Measurements from ENCODE around the gene TMEM128. TPM values are rescaled to one million over a fixed set of nuclear protein-coding genes. Genes with fewer than 3 reads are reported as not detected.

TMEM128 gene
- total RNA-seq, 1 donor from 2014 or later = 18.9 TPM

- Mint-ChIP-seq H3K27ac (ENCODE audit: unreplicated experiment) (no peak overlapping the region), H3K4me3 (ENCODE audit: unreplicated experiment) (no peak overlapping the region), H3K36me3 (ENCODE audit: low read depth) (no peaks in the 10 kb centered on the region), H3K4me1 (ENCODE audit: low read depth) (no peaks in the 10 kb centered on the region), H3K9me3 (ENCODE audit: low read depth) (no peaks in the 10 kb centered on the region), H3K27me3 (ENCODE audit: low read depth) (peaks cover 66% of the 10 kb centered on the region)
- no peak for DNase-seq (ENCODE audit: low spot score)
- no peak for TF ChIP-seq CTCF (IDR thresholded peaks at IDR 0.05)
Measured at GRCh38 chr4:4206204-4206603, 41.8 kb downstream of the TMEM128 start.

GRCh38 chr4:4204401-4204745 is 43.6 kb downstream of the TMEM128 start:
- no peak for TF ChIP-seq CTCF (IDR thresholded peaks at IDR 0.05)
- Mint-ChIP-seq H3K27me3 (ENCODE audit: low read depth) (peaks cover 55% of the 10 kb centered on the region), H3K4me3 (ENCODE audit: unreplicated experiment) (no peak overlapping the region), H3K9me3 (ENCODE audit: low read depth) (no peaks in the 10 kb centered on the region), H3K36me3 (ENCODE audit: low read depth) (no peaks in the 10 kb centered on the region), H3K4me1 (ENCODE audit: low read depth) (no peaks in the 10 kb centered on the region), H3K27ac (ENCODE audit: unreplicated experiment) (no peak overlapping the region)
- no peak for DNase-seq (ENCODE audit: low spot score)

- Mint-ChIP-seq H3K27me3 (ENCODE audit: low read depth) (peaks cover 54% of the 10 kb centered on the region), H3K27ac (ENCODE audit: unreplicated experiment) (no peak overlapping the region), H3K36me3 (ENCODE audit: low read depth) (no peaks in the 10 kb centered on the region), H3K4me1 (ENCODE audit: low read depth) (no peaks in the 10 kb centered on the region), H3K4me3 (ENCODE audit: unreplicated experiment) (no peak overlapping the region), H3K9me3 (ENCODE audit: low read depth) (no peaks in the 10 kb centered on the region)
- TF ChIP-seq CTCF (IDR thresholded peaks at IDR 0.05) = no peak
- no peak for DNase-seq (ENCODE audit: low spot score)
Measured at GRCh38 chr4:4203688-4204400, 44.2 kb downstream of the TMEM128 start.

GRCh38 chr4:4202510-4202909 is 45.5 kb downstream of the TMEM128 start:
- Mint-ChIP-seq H3K27me3 (ENCODE audit: low read depth) (peaks cover 51% of the 10 kb centered on the region), H3K9me3 (ENCODE audit: low read depth) (no peaks in the 10 kb centered on the region), H3K36me3 (ENCODE audit: low read depth) (no peaks in the 10 kb centered on the region), H3K4me3 (ENCODE audit: unreplicated experiment) (no peak overlapping the region), H3K27ac (ENCODE audit: unreplicated experiment) (no peak overlapping the region), H3K4me1 (ENCODE audit: low read depth) (no peaks in the 10 kb centered on the region)
- DNase-seq (ENCODE audit: low spot score) = no peak
- TF ChIP-seq CTCF (IDR thresholded peaks at IDR 0.05) = no peak

GRCh38 chr4:4200624-4201023 is 47.4 kb downstream of the TMEM128 start:
- Mint-ChIP-seq H3K9me3 (ENCODE audit: low read depth) (no peaks in the 10 kb centered on the region), H3K36me3 (ENCODE audit: low read depth) (no peaks in the 10 kb centered on the region), H3K4me1 (ENCODE audit: low read depth) (no peaks in the 10 kb centered on the region), H3K27me3 (ENCODE audit: low read depth) (peaks cover 39% of the 10 kb centered on the region), H3K4me3 (ENCODE audit: unreplicated experiment) (no peak overlapping the region), H3K27ac (ENCODE audit: unreplicated experiment) (no peak overlapping the region)
- TF ChIP-seq CTCF (IDR thresholded peaks at IDR 0.05) = no peak
- no peak for DNase-seq (ENCODE audit: low spot score)
